Myocyte (in vitro differentiated cells): ENCODE data around the gene EHD2. TPM values are rescaled to one million over a fixed set of nuclear protein-coding genes. Genes with fewer than 3 reads are reported as not detected.
"Not testable (repeated sequence)": the region's sequence is repeated elsewhere in the genome, so short reads cannot be mapped to it uniquely, and the experiment has no call there.

ENCODE experiments used
- DNase-seq: peaks from one replicate; pipeline ENCODE4 v3.0.0-alpha.2; 2012; ENCODE audit warnings: low read depth
- total RNA-seq: library from RNA; depleted of rRNA; stranded (reverse); fragments of >200 nt; gene quantifications from 2 replicates; pipeline ENCODE4 v1.2.3, GENCODE V29; 2014

Gene EHD2
- total RNA-seq, 1 donor from 2014 or later, result 97.9 TPM

- peak; percentile 75 for DNase-seq
These were observed 52.5 kb downstream of the EHD2 start for GRCh38 chr19:47765523-47766358.

GRCh38 chr19:47766359-47766620 is 53.1 kb downstream of the EHD2 start:
- DNase-seq, result no peak

DNA sequence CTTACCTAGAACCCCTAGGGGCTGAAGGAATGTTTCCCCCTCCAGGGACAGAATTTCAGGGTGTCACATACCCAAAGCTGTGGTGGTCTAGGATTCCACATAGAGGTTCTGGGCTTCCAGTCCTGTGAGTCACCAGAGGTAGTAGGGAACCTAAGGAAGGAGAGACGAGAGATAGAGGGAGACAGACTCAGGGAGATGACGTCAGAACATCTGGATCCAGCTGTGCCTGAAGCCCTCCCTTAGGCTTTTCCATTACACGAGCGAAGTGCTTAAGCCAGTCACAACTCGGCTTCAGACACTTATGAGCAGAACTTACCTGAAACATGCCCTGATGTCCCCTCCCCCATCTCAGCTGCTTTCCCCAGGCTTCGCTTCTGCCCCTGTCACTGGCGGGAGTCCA is 53.4 kb downstream of the EHD2 start:
- DNase-seq, result no peak

DNA sequence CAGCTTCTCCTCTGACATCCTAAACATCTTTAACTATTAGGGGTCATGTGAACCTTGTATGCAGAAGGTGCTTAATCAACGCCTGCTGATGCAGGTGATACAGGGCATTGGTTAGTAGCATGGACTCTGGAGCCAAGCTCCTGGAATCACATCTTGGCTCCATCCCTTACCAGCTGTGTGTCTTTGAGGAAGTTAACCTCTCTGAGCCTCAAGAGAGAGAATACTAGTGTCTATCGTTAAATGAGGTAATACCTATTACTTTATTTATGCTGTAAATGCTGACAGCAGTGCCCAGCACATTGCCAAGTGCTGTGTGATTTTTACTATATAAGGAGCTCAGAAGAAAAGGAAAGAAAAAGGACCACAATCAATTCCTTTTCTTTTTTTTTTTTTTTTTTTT is 54.1 kb downstream of the EHD2 start:
- no peak for DNase-seq

DNA sequence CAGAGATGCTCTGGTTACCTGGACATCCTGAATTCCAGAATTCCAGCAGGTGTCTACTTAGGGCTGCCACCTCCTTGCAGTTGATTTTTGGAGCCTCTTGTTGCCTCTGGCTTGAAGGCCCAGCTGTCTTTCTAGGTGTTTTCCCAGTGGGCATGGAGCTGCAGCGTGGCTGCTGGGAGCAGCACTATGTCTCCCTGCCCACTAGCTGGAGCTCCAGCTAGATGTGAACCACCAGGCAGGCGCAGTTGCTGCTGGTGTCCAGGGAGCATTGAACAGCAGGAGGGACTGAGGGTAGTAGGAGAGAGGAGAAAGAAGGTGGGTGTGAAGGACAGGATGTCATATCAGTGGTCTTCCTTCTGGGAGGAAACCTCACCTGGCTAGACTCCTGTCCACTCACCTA is 55.4 kb downstream of the EHD2 start:
- peak; percentile 37 for DNase-seq

DNA sequence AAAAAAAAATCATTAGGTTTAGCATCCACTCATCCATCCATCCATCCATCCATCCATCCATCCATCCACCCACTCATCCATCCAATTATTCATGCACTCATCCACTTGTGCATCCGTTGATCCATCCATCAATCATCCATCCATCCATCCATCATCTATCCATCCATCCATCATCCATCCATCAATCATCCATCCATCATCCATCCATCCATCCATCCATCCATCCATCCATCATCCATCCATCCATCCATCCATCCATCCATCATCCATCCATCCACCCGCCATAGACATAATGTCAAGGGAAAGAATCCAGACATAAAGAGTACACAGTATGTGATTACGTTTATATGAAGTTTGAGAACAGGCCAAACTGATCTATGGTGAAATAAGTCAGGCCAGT is 56.3 kb downstream of the EHD2 start:
- DNase-seq, result no peak

DNA sequence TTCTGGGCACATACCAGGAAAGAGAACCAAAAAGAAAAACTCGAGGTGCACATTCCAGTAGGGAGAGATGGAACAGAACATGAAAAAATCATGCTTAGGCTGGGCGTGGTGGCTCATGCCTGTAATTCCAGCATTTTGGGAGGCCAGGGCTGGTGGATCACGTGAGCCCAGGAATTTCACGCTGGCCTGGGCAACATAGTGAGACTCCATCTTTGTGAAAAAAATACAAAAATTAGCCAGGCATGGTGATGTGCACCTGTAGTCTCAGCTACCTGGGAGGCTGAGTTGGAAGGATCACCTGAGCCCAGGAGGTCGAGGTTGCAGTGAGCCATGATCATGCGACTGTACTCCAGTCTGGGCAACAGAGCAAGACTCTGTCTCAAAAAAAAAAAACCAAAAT is 58.1 kb downstream of the EHD2 start:
- DNase-seq, result not testable (repeated sequence)

DNA sequence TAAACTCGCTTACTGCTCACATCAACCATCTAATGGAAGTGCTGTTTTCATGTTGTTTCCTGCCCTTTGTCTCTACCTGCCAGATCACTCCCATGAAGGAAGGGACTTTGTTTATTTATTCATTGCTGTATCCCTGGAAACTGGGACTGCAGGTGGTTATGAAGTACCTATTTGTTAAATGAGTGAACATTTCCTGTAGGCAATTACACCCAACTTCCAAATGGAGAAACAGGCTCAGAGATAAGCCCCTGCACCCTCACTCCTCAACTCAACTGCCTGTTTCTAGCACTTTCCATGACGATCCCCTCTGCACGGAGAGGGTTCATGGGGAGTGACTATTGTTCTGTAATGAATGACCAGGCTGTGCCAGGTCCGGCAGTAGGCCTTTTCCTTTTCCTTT is 63.3 kb downstream of the EHD2 start:
- no peak for DNase-seq

DNA sequence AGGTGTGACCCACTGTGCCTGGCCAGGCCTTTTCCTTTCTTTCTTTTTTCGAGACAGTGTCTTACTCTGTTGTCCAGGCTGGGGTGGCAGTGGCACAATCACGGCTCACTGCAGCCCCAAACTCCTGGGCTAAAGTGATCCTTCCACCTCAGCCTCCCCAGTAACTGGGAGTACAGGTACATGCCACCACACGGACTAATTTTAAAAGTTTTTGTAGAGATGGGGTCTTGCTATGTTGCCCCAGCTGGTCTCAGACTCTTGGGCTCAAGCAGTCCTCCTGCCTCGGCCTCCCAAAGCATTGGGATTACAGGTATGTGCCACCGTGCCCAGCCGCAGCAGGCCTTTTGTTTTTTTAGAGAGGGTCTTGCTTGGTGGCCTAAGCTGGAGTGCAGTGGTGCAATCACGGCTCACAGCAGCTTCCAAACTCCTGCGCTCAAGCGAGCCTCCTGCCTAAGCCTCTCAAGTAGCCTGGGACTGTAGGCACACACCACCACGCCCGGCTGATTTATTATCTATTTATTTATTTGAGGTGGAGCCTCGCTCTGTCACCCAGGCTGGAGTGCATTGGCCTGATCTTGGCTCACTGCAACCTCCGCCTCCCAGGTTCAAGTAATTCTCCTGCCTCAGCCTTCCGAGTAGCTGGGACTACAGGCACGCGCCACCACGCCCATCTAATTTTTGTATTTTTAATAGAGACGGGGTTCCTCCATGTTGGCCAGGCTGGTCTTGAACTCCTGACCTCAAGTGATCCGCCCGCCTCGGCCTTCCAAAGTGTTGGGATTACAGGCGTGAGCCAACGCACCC is 64.2 kb downstream of the EHD2 start:
- DNase-seq, result not testable (repeated sequence)

GRCh38 chr19:47778049-47778953 is 65.1 kb downstream of the EHD2 start, which contains the start of gene SELENOW:
Gene SELENOW (plus strand): TSS chr19:47778703. CDS start chr19:47778786, 83 bp downstream.
- peak; percentile 88 for DNase-seq

DNA sequence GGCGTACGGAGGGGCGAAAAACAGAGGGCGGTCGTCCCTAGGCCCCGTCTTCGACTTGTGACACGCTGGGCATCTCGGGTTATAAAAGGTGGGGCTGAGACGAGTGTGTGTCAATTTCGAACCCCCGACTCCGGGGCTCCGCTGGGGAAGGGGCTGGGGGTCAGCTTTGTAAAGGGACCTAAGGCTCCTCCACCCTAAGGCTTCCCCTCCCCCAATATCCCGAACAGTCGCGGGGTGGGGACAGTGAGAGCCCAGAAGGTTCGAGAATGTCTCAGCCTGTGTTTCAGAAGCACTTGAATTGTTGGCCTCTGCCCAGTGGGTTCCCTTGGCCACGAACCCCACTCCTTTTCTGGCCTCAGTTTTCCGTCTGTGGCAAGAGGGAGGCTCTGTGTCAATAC is 65.7 kb downstream of the EHD2 start:
- DNase-seq, result peak; percentile 62

GRCh38 chr19:47779524-47780214 is 66.4 kb downstream of the EHD2 start:
- DNase-seq, result peak; percentile 83

DNA sequence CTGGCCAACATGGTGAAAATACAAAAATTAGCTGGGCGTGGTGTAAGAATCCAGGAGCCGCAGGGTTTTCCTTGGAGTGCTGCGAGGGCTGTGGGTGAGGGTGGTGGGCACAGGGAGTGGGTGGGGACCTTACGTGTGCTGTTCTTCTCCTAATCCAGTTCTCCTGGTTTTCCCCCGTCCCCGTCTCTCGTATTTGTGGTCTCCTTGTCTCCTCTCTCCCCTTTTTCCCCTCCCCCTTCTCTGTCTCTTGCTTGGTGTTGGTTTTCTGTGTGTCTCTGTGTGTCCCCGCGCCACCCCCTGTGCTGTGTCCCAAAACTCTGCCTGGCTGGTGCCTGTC is 67.0 kb downstream of the EHD2 start:
- DNase-seq, result peak; percentile 69

DNA sequence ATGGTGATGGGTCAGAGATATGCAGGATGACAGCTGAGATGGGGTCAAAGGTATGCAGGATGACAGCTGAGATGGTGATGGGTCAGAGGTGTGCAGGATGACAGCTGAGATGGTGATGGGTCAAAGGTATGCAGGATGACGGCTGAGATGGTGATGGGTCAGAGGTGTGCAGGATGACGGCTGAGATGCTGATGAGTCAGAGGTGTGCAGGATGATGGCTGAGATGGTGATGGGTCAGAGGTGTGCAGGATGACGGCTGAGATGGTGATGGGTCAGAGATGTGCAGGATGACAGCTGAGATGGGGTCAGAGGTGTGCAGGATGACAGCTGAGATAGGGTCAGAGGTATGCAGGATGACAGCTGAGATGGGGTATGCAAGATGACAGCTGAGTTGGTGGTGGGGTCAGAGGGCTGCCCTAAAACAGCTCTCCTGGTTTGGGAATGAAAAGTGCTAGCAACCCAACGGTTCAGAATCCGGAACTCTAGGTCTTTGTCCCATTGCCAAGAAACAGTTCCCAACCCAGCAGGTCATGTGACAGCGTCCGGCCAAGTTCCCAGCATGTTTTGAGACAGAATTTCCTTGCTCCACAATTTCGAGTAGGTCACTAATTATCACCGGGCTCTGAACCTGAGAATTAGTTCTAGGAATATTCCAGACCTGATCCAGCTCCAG is 68.5 kb downstream of the EHD2 start:
- DNase-seq, result peak; percentile 94

DNA sequence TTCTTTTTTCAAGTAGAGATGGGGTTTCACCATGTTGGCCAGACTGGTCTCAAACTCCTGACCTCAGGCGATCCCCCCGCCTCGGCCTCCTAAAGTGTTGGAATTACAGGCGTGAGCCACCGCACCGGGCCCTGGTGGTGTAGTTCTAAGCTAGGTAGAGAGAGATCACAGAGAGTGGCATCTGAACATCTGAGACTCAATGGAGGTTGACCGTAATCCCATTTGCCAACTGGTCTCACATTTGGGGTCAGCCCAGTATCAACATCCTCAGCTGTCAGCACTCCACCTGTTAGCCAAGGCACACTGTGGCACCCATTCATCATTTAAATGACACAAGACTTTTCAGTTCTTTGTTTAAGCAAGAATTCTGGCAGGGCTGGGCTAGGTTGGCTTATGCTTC is 73.3 kb downstream of the EHD2 start:
- DNase-seq, result peak; percentile 96

DNA sequence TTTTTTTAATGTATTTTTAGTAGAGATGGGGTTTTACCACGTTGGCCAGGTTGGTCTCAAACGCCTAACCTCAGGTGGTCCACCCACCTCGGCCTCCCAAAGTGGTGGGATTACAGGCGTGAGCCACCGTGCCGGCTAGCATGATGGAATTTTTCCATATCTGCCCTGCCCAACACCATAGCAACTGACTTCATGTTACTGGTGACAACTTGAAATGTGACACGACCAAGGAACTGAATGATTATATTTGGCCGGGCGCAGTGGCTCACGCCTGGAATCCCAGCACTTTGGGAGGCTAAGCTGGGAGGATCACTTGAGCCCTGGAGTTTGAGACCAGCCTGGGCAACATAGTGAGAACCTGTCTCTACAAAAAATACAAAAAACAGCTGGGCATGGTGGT is 74.1 kb downstream of the EHD2 start:
- DNase-seq, result peak; percentile 50

DNA sequence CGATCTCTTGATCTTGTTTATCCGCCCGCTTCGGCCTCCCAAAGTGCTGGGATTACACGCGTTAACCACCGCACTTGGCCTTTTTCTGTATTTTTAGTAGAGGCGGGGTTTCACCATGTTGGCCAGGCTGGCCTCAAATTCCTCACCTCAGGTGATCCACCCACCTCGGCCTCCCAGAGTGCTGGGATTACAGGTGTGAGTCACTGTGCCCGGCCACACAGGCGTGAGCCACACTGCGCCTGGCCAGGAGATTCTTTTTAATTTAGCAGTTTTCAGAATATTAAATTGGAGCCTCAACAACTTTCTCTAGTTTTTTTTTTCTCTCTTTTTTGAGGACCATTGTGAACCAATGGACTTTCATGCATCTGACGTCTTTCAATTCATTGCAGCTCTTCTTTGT is 76.6 kb downstream of the EHD2 start:
- DNase-seq, result not testable (repeated sequence)

- DNase-seq, result peak; percentile 71
These were observed 77.2 kb downstream of the EHD2 start for GRCh38 chr19:47790398-47790814.

- DNase-seq, result no peak
These were observed 79.4 kb downstream of the EHD2 start for GRCh38 chr19:47792616-47793015.
